Measurements from ENCODE around the gene OTOP3.

The OTOP3 gene

GRCh38 chr17:74917430-74917829 is 18.3 kb upstream of the OTOP3 start:
- DNase-seq = no peak

- no peak for DNase-seq
Observed at GRCh38 chr17:74918906-74919305, 16.8 kb upstream of the OTOP3 start.

- DNase-seq = no peak
Observed at GRCh38 chr17:74919440-74920305, 16.0 kb upstream of the OTOP3 start.

GRCh38 chr17:74920306-74920620 is 15.4 kb upstream of the OTOP3 start:
- DNase-seq = no peak

GRCh38 chr17:74920642-74921025 is 15.1 kb upstream of the OTOP3 start:
- no peak for DNase-seq

- DNase-seq = no peak
Observed at GRCh38 chr17:74921026-74921681, 14.5 kb upstream of the OTOP3 start.

- no peak for DNase-seq
Observed at GRCh38 chr17:74921769-74922168, 13.9 kb upstream of the OTOP3 start.

GRCh38 chr17:74922172-74922571 is 13.5 kb upstream of the OTOP3 start:
- no peak for DNase-seq

- no peak for DNase-seq
Observed at GRCh38 chr17:74922694-74923537, 12.8 kb upstream of the OTOP3 start, which contains the start of gene USH1G. TSS of gene USH1G (minus strand) at chr17:74923255. CDS start at chr17:74923073, 182 bp downstream.

GRCh38 chr17:74923538-74924249 is 12.0 kb upstream of the OTOP3 start:
- no peak for DNase-seq

- DNase-seq = no peak
Observed at GRCh38 chr17:74924250-74924948, 11.3 kb upstream of the OTOP3 start, which contains the start of gene OTOP2. TSS of gene OTOP2 (plus strand) at chr17:74924273. CDS start at chr17:74924633, 360 bp downstream.

GRCh38 chr17:74925242-74925641 is 10.5 kb upstream of the OTOP3 start:
- no peak for DNase-seq

GRCh38 chr17:74928786-74929185 is 6.9 kb upstream of the OTOP3 start:
- no peak for DNase-seq

- DNase-seq = no peak
Observed at GRCh38 chr17:74930535-74931036, 5.1 kb upstream of the OTOP3 start.

GRCh38 chr17:74935048-74935447 is 650 bp upstream of the OTOP3 start:
- no peak for DNase-seq

- no peak for DNase-seq
Observed at GRCh38 chr17:74936470-74936799, 737 bp downstream of the OTOP3 start.

- DNase-seq = no peak
Observed at GRCh38 chr17:74937064-74938051, 1.7 kb downstream of the OTOP3 start.

- DNase-seq = no peak
Observed at GRCh38 chr17:74938194-74938950, 2.7 kb downstream of the OTOP3 start.

- DNase-seq = no peak
Observed at GRCh38 chr17:74939534-74939933, 3.8 kb downstream of the OTOP3 start.
